GM12873 (cell line): ENCODE data around the gene USP40.

Experiments used
- TF ChIP-seq, protein P1 (sequence below): IDR thresholded peaks from 2 replicates; pipeline ENCODE4 v1.5.1; 2012; ENCODE audit warnings: low read depth, mild to moderate bottlenecking, moderate library complexity, low read length, control low read depth; ENCODE audit not compliant: insufficient read depth; ENCODE audit errors: missing control alignments

The USP40 gene

DNA sequence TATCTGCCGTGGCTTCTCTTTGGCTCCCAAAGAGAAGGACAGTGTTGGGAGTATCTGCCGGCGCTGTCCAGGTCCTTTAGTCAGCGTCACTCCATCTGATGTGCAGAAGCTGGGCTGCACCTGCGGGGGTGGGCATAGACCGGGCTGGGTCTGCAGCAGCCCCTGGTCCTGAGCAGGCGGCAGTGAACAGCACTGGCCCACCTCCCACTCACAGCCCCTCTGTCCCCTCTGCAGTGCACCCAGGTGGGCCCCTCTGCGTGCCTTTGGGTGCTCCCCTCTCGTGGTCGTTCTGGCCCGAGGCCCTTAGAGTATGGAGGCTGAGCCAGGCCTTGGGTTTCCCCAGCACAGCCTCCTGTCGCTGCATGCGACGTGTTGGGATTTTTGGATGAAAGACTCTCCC lies 95.7 kb downstream of the USP40 start:
- TF ChIP-seq, protein P1, sequence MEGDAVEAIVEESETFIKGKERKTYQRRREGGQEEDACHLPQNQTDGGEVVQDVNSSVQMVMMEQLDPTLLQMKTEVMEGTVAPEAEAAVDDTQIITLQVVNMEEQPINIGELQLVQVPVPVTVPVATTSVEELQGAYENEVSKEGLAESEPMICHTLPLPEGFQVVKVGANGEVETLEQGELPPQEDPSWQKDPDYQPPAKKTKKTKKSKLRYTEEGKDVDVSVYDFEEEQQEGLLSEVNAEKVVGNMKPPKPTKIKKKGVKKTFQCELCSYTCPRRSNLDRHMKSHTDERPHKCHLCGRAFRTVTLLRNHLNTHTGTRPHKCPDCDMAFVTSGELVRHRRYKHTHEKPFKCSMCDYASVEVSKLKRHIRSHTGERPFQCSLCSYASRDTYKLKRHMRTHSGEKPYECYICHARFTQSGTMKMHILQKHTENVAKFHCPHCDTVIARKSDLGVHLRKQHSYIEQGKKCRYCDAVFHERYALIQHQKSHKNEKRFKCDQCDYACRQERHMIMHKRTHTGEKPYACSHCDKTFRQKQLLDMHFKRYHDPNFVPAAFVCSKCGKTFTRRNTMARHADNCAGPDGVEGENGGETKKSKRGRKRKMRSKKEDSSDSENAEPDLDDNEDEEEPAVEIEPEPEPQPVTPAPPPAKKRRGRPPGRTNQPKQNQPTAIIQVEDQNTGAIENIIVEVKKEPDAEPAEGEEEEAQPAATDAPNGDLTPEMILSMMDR, result no peak

DNA sequence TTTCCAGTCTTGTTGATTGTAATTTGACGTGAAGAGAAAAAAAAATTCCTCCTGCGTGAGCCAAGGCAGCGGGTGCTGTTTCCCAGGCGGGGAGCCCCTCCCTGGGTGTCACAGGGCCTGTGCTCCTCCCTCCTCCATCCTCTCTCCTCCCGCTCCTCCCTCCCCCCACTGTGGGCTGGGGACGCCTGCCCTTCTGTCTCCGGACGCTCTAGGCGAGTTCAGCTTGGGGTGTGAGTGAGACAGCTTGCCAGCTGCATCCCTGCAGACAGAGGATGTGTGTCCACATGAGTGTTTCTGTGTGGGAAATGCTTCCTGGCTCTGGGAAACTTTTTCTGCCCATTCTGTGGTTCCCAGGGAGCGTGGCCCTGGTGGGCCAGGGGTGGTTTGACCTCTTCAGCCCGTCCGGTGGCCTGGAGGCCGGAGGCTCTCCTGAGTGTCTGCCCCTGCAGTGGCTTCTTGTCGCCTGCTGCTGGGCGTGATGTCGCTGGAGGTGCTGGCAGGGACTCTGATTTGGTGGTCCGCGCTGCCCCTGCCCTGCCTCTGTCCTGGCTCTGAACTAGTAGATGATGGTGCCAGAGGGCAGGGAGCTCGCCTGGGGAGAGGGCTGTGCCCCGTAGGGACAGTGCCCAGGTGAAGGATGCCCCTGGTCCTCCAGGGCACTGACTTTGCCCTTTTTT lies 96.4 kb downstream of the USP40 start:
- TF ChIP-seq, protein P1, result no peak

DNA sequence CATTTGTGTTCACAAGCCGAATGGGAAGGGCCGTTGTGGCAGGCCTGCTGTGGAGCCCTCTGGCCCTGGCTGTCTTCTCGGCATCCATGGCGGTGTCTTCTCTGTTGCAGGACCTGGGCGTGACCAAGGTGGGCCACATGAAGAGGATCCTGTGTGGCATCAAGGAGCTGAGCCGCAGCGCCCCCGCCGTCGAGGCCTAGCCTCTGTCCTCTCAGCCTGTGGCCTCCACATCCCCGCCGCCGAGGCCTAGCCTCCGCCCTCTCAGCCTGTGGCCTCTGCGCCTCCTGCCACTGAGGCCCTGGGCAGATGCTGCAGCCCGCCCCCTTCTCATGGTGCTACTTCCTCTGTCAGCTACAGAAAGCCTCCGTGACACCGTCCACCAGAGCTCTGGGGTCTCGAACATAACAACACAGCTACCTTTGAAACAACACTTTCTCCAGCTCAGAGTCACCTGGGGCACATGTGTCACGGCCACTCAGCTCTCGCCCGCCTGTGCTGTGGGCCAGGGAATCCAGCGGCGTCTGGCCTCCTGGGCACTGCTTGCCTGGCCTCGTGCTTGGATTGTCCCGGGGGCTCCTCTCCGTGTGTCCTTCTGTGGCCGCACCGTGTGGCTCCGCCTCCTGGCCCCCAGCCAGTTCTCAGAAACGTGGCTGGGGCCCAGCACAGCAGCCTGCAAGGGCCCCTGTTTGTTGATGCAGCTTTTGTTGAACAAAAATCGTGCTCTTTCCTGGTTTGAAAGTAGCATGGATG lies 97.1 kb downstream of the USP40 start:
- TF ChIP-seq, protein P1, result no peak

DNA sequence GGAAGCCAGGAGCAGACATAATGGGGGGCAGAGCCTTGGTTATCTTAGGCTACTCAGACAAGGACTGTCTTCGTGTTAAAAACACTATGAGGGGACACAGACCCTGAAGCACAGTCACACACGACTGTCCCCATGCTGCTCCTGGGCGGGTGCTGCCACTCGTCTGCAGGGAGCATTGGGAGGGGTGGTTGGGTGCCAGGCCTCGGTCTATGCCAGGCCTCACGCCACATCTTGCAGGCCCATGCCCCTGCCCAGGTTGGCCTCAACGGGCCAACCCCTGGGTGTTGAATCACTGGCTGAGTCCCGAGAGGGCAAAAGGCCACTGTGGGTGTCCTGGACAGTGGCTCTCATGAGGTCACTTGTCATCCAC lies 97.9 kb downstream of the USP40 start:
- TF ChIP-seq, protein P1, result no peak

DNA sequence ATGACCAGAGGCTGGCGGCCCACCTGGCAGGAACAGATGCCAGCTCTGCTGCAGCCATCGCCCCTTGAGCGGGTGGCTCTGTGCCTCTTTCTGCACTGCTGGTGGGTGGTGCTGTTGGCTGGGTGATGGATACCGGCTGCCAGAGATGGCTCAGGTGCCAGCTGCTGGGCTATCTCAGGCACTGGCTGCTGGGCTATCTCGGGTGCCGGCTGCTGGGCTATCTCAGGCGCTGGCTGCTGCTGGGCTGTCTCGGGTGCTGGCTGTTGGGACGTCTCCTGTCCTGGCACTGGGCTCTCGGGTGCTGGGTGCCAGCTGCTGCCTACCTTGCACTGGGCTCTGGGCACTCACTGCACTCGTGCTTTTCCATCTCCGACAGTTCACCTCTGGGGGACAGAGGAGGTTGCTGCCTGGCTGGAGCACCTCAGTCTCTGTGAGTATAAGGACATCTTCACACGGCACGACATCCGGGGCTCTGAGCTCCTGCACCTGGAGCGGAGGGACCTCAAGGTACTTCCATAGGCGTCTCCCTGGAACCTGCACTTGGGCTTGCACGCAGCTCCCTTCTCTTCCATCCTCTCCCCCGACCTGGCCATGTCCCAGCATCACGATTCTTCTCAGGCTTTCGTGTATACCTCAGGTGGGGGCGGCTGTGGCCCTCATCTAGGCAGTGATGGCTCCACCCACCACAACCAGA lies 98.4 kb downstream of the USP40 start:
- TF ChIP-seq, protein P1, result no peak

DNA sequence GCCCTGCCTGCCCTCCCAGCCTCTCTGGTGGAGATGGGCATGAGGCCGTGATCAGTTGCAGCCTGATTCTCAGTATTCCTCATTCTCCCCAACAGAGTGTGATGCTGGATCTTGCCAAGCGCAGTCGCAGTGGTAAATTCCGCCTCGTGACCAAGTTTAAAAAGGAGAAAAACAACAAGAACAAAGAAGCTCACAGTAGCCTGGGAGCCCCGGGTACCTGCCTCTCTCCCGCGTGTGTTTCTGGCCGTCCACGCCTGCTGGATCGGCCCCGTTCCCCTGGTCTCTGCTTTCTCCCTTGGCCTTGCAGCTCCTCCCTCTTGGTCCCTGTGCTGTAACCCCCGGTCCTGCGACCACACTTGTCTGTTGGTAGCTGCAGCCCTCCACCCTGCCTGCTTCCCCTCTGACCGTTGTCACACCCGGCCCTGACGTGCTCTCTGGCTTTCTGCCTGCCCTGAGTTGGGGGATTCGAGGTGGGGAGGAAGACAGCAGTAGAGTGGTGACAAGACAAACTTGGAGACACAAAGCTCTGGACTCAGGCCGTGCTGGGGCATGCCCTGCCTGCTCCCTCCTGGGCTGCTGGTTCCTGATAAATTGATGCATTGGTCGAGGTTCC lies 99.5 kb downstream of the USP40 start:
- TF ChIP-seq, protein P1, result no peak
